ENCODE data around the gene EXOSC3.
"Not testable (repeated sequence)": the region's sequence is repeated elsewhere in the genome, so short reads cannot be mapped to it uniquely, and the experiment has no call there.

Gene EXOSC3

GRCh38 chr9:37775216-37775919 is 9.5 kb downstream of the EXOSC3 start:
- no peak for DNase-seq

- no peak for DNase-seq
Observed at GRCh38 chr9:37769995-37770394, 14.9 kb downstream of the EXOSC3 start.

- no peak for DNase-seq
Observed at GRCh38 chr9:37769306-37769705, 15.6 kb downstream of the EXOSC3 start.

- DNase-seq: not testable (repeated sequence)
Observed at GRCh38 chr9:37765263-37765662, 19.6 kb downstream of the EXOSC3 start.

GRCh38 chr9:37761511-37761910 is 23.4 kb downstream of the EXOSC3 start:
- no peak for DNase-seq

GRCh38 chr9:37760416-37761161 is 24.3 kb downstream of the EXOSC3 start:
- no peak for DNase-seq

- no peak for DNase-seq
Observed at GRCh38 chr9:37758747-37759146, 26.1 kb downstream of the EXOSC3 start.

- DNase-seq: peak; percentile 61
Observed at GRCh38 chr9:37753489-37754190, 31.2 kb downstream of the EXOSC3 start, which contains the start of gene TRMT10B. Gene TRMT10B (plus strand): TSS chr9:37753805. CDS start chr9:37761932, 8,127 bp downstream.

GRCh38 chr9:37752642-37753488 is 32.0 kb downstream of the EXOSC3 start:
- DNase-seq: no peak

- DNase-seq: not testable (repeated sequence)
Observed at GRCh38 chr9:37752112-37752511, 32.8 kb downstream of the EXOSC3 start.

- not testable (repeated sequence) for DNase-seq
Observed at GRCh38 chr9:37751704-37752103, 33.2 kb downstream of the EXOSC3 start.

- no peak for DNase-seq
Observed at GRCh38 chr9:37751186-37751585, 33.7 kb downstream of the EXOSC3 start.

GRCh38 chr9:37749129-37749528 is 35.7 kb downstream of the EXOSC3 start:
- DNase-seq: no peak

GRCh38 chr9:37747271-37747753 is 37.6 kb downstream of the EXOSC3 start:
- peak; percentile 40 for DNase-seq

- DNase-seq: no peak
Observed at GRCh38 chr9:37746448-37747270, 38.2 kb downstream of the EXOSC3 start.

GRCh38 chr9:37745970-37746369 is 38.9 kb downstream of the EXOSC3 start:
- DNase-seq: no peak

GRCh38 chr9:37740631-37741328 is 44.1 kb downstream of the EXOSC3 start:
- DNase-seq: no peak

GRCh38 chr9:37740128-37740527 is 44.7 kb downstream of the EXOSC3 start:
- no peak for DNase-seq

- DNase-seq: no peak
Observed at GRCh38 chr9:37739222-37739621, 45.6 kb downstream of the EXOSC3 start.

GRCh38 chr9:37732952-37733351 is 51.9 kb downstream of the EXOSC3 start:
- no peak for DNase-seq
